Neuronal stem cell (in vitro differentiated cells): ENCODE results near the gene SLC1A5.

Experiments used
- DNase-seq: peaks from one replicate; pipeline ENCODE4 v3.0.0-alpha.2; 2013; ENCODE audit warnings: low spot score
- H2AFZ ChIP-seq: one replicate; pipeline ENCODE4 v1.6.1; 2013; ENCODE audit warnings: mild to moderate bottlenecking, low read length, inconsistent platforms
- H2AK5ac ChIP-seq: 2 replicates; pipeline ENCODE4 v1.6.1; 2013; ENCODE audit warnings: low read depth, mild to moderate bottlenecking, inconsistent platforms, low read length, moderate library complexity, mixed read lengths
- H2BK120ac ChIP-seq: 2 replicates; pipeline ENCODE4 v1.6.1; 2013; ENCODE audit warnings: low read depth, mild to moderate bottlenecking, inconsistent platforms, low read length, moderate library complexity, mixed read lengths
- H2BK12ac ChIP-seq: one replicate; pipeline ENCODE4 v1.6.1; 2013; ENCODE audit warnings: low read length, inconsistent platforms
- H2BK15ac ChIP-seq: 2 replicates; pipeline ENCODE4 v1.6.1; 2013; ENCODE audit warnings: mild to moderate bottlenecking, low read length, inconsistent platforms, mixed read lengths
- H2BK5ac ChIP-seq: one replicate; pipeline ENCODE4 v1.6.1; 2013; ENCODE audit warnings: inconsistent platforms, mild to moderate bottlenecking, low read length, moderate library complexity
- H3K14ac ChIP-seq: one replicate; pipeline ENCODE4 v1.6.1; 2013; ENCODE audit warnings: low read length, inconsistent platforms
- H3K18ac ChIP-seq: 2 replicates; pipeline ENCODE4 v1.6.1; 2013; ENCODE audit warnings: low read length, inconsistent platforms
- H3K23ac ChIP-seq: 2 replicates; pipeline ENCODE4 v1.6.1; 2013; ENCODE audit warnings: low read depth, mild to moderate bottlenecking, mixed read lengths, low read length, inconsistent platforms; ENCODE audit not compliant: poor library complexity
- H3K27ac ChIP-seq: replicated peaks from 3 replicates; pipeline ENCODE4 v1.5.1; 2013; ENCODE audit warnings: low read length, inconsistent platforms
- H3K27me3 ChIP-seq, 3 experiments: 2 replicates each; pipeline ENCODE4 v1.6.1; 2013; ENCODE audit warnings: low read length in 3 of 3, mild to moderate bottlenecking in 2 of 3, inconsistent platforms in 1 of 3, low read depth in 1 of 3, mixed read lengths in 1 of 3, moderate library complexity in 1 of 3; ENCODE audit not compliant: control insufficient read depth in 3 of 3, insufficient read depth in 3 of 3
- H3K36me3 ChIP-seq, 2 donors: replicated peaks in 1 of 2; 2 replicates each; pipeline ENCODE4 v1.6.1; 2013; ENCODE audit warnings: low read length in 2 of 2; ENCODE audit not compliant: control insufficient read depth in 2 of 2, insufficient read depth in 2 of 2
- H3K4ac ChIP-seq: 2 replicates; pipeline ENCODE4 v1.6.1; 2013; ENCODE audit warnings: inconsistent platforms, mild to moderate bottlenecking, low read length, moderate library complexity
- H3K4me1 ChIP-seq, 2 donors: 1 replicate in 1 of 2; 2 replicates in 1 of 2; pipeline ENCODE4 v1.6.1; 2013; ENCODE audit warnings: low read length in 2 of 2, low read depth in 1 of 2; ENCODE audit not compliant: control insufficient read depth in 2 of 2, insufficient read depth in 1 of 2
- H3K4me2 ChIP-seq: one replicate; pipeline ENCODE4 v1.6.1; 2013; ENCODE audit warnings: mild to moderate bottlenecking, low read length, inconsistent platforms; ENCODE audit not compliant: insufficient read depth, poor library complexity, severe bottlenecking
- H3K4me3 ChIP-seq, 2 donors: 2 replicates each; pipeline ENCODE4 v1.5.1; 2013; ENCODE audit warnings: low read length in 2 of 2, mild to moderate bottlenecking in 2 of 2, inconsistent platforms in 1 of 2, moderate library complexity in 1 of 2
- H3K79me1 ChIP-seq: one replicate; pipeline ENCODE4 v1.6.1; 2013; ENCODE audit warnings: low read depth, mild to moderate bottlenecking, inconsistent platforms, low read length, moderate library complexity
- H3K9ac ChIP-seq: one replicate; pipeline ENCODE4 v1.6.1; 2013; ENCODE audit warnings: mild to moderate bottlenecking, low read depth, low read length, inconsistent platforms; ENCODE audit not compliant: poor library complexity
- H3K9me3 ChIP-seq, 2 donors: replicated peaks in 1 of 2; 2 replicates each; pipeline versions ENCODE3 to v1.6.1; 2013; ENCODE audit warnings: low read length in 2 of 2, mild to moderate bottlenecking in 2 of 2, inconsistent platforms in 1 of 2, low read depth in 1 of 2, mixed read lengths in 1 of 2, moderate library complexity in 1 of 2; ENCODE audit not compliant: control insufficient read depth in 2 of 2, insufficient read depth in 1 of 2
- H4K8ac ChIP-seq: one replicate; pipeline ENCODE4 v1.6.1; 2013; ENCODE audit warnings: low read depth, mild to moderate bottlenecking, inconsistent platforms, low read length, moderate library complexity
- H4K91ac ChIP-seq: one replicate; pipeline ENCODE4 v1.6.1; 2013; ENCODE audit warnings: low read length, low read depth, mild to moderate bottlenecking, inconsistent platforms; ENCODE audit not compliant: poor library complexity
- WGBS, 2 donors: extraction: QIAGEN DNeasy Blood & Tissue Kit; methylation state at CpG; one replicate each; pipeline ENCODE4 v1.1.7; 2013; ENCODE audit warnings: missing lambda C conversion rate in 2 of 2, mixed read lengths in 1 of 2; ENCODE audit not compliant: insufficient read length in 2 of 2, insufficient replicate concordance in 1 of 2; ENCODE audit errors: extremely low coverage in 2 of 2; 5-methylcytosine and 5-hydroxymethylcytosine counted together

The SLC1A5 gene

GRCh38 chr19:46789371-46789770 lies 977 bp upstream of the SLC1A5 start:
- H3K4me3 ChIP-seq = no peak overlapping the region
- peaks cover 7 to 11% of the 10 kb centered on the region in 2 donors for H3K4me1 ChIP-seq
- H4K91ac ChIP-seq = no peak overlapping the region
- peaks cover 0 to 12% of the 10 kb centered on the region in 2 donors for H3K36me3 ChIP-seq
- no peak overlapping the region for H3K18ac ChIP-seq
- H3K9me3 ChIP-seq = no peaks in the 10 kb centered on the region
- no peak overlapping the region for H4K8ac ChIP-seq
- no peaks in the 10 kb centered on the region for H3K27me3 ChIP-seq
- no peak overlapping the region for H3K14ac ChIP-seq
- no peak overlapping the region for H3K23ac ChIP-seq
- no peak for DNase-seq
- no peak overlapping the region for H2BK15ac ChIP-seq
- no peak overlapping the region for H3K4ac ChIP-seq
- no peak overlapping the region for H2BK120ac ChIP-seq
- no peak overlapping the region for H2BK12ac ChIP-seq
- H3K79me1 ChIP-seq = peaks cover 2% of the 10 kb centered on the region
- WGBS, 2 donors = no CpG with 5 or more reads among the region's 8 CpGs
- H2BK5ac ChIP-seq = no peak overlapping the region
- no peak overlapping the region for H2AK5ac ChIP-seq
- H2AFZ ChIP-seq = no peak overlapping the region
- H3K9ac ChIP-seq = no peak overlapping the region
- H3K4me2 ChIP-seq = no peak overlapping the region
- no peak overlapping the region for H3K27ac ChIP-seq

- no CpG with 5 or more reads among the region's 9 CpGs for WGBS, 2 donors
Observed at GRCh38 chr19:46788968-46789338, 559 bp upstream of the SLC1A5 start.

GRCh38 chr19:46787331-46788261 lies 798 bp downstream of the SLC1A5 start:
- peak overlapping the region; percentile 90 for H3K4me2 ChIP-seq
- no CpG with 5 or more reads among the region's 80 CpGs for WGBS, 2 donors
- H2AFZ ChIP-seq = peak overlapping the region; percentile 68

More at GRCh38 chr19:46788968-46789338, 559 bp upstream of the SLC1A5 start:
- Histone ChIP-seq H4K91ac (no peak overlapping the region), H2BK15ac (no peak overlapping the region), H3K27ac (no peak overlapping the region), H3K18ac (no peak overlapping the region), H2BK12ac (no peak overlapping the region), H3K14ac (no peak overlapping the region), H3K23ac (no peak overlapping the region), H3K27me3 (no peaks in the 10 kb centered on the region), H2BK120ac (no peak overlapping the region), H2BK5ac (no peak overlapping the region), H2AK5ac (no peak overlapping the region), H3K9me3 (no peaks in the 10 kb centered on the region), H3K36me3 (peaks cover under 1 to 16% of the 10 kb centered on the region in 2 donors), H3K9ac (no peak overlapping the region), H3K4me2 (no peak overlapping the region), H3K4ac (no peak overlapping the region), H3K79me1 (peaks cover 4% of the 10 kb centered on the region), H2AFZ (peak overlapping the region; percentile 84), H3K4me3 (no peak overlapping the region), H4K8ac (no peak overlapping the region), H3K4me1 (peaks cover 11 to 13% of the 10 kb centered on the region in 2 donors)
- no peak for DNase-seq

GRCh38 chr19:46787040-46787330 lies 1.4 kb downstream of the SLC1A5 start:
- Histone ChIP-seq H3K9me3 (no peaks in the 10 kb centered on the region), H4K8ac (no peak overlapping the region), H3K36me3 (peaks cover 12 to 36% of the 10 kb centered on the region in 2 donors), H3K14ac (no peak overlapping the region), H3K18ac (peak overlapping the region; percentile 89), H4K91ac (no peak overlapping the region), H3K4ac (no peak overlapping the region), H2BK12ac (no peak overlapping the region), H3K79me1 (peaks cover 9% of the 10 kb centered on the region), H2BK5ac (peak overlapping the region; percentile 93), H3K9ac (peak overlapping the region; percentile 97), H2AFZ (peak overlapping the region; percentile 68), H2BK120ac (no peak overlapping the region), H3K23ac (no peak overlapping the region), H3K27ac (peak overlapping the region; percentile 47), H3K4me3 (peak overlapping the region; percentile 51 to 95), H3K4me2 (peak overlapping the region; percentile 90), H2AK5ac (no peak overlapping the region), H2BK15ac (peak overlapping the region; percentile 5), H3K4me1 (peaks cover 16 to 18% of the 10 kb centered on the region in 2 donors), H3K27me3 (no peaks in the 10 kb centered on the region)
- DNase-seq = no peak
- no CpG with 5 or more reads among the region's 5 CpGs for WGBS, 2 donors

More at GRCh38 chr19:46787331-46788261, 798 bp downstream of the SLC1A5 start:
- Histone ChIP-seq H3K4ac (no peak overlapping the region), H2BK120ac (no peak overlapping the region), H2BK12ac (no peak overlapping the region), H2AK5ac (peak overlapping the region; percentile 78), H3K9ac (peak overlapping the region; percentile 97), H3K9me3 (no peaks in the 10 kb centered on the region), H3K18ac (peak overlapping the region; percentile 89), H3K4me1 (peaks cover 16 to 18% of the 10 kb centered on the region in 2 donors), H3K23ac (peak overlapping the region; percentile 95), H4K8ac (no peak overlapping the region), H2BK5ac (peak overlapping the region; percentile 93), H2BK15ac (peak overlapping the region; percentile 24), H3K14ac (peak overlapping the region; percentile 40), H3K36me3 (peaks cover 8 to 30% of the 10 kb centered on the region in 2 donors), H3K27ac (peak overlapping the region; percentile 22), H3K27me3 (no peaks in the 10 kb centered on the region), H4K91ac (no peak overlapping the region), H3K79me1 (peaks cover 7% of the 10 kb centered on the region), H3K4me3 (peak overlapping the region; percentile 51 to 95)
- DNase-seq = peak; percentile 52
